PFSK-1 (cell line): ENCODE results near the gene NCF4.

Source experiments
- POLR2AphosphoS5 ChIP-seq: IDR thresholded peaks from 2 replicates; pipeline ENCODE4 v1.6.1; 2012; ENCODE audit warnings: low read depth, mild to moderate bottlenecking, control low read depth, low read length, moderate library complexity
- TAF1 ChIP-seq: IDR thresholded peaks from 2 replicates; pipeline ENCODE4 v1.6.1; 2012; ENCODE audit warnings: low read length, control low read depth, borderline replicate concordance; ENCODE audit not compliant: insufficient read depth

GRCh38 chr22:36900225-36900624, 39.4 kb downstream of the NCF4 start:
- TF ChIP-seq POLR2AphosphoS5 (no peak), TAF1 (no peak)
